ENCODE data around the gene LRP1B.

The LRP1B gene

GRCh38 chr2:140648393-140648792 is 1482.4 kb downstream of the LRP1B start:
- DNase-seq (ENCODE audit: low read depth in 2 of 2, low spot score in 1 of 2), result no peak

GRCh38 chr2:140643761-140644187 is 1487.0 kb downstream of the LRP1B start:
- no peak for DNase-seq (ENCODE audit: low read depth in 2 of 2, low spot score in 1 of 2)

GRCh38 chr2:140641163-140641562 is 1489.7 kb downstream of the LRP1B start:
- DNase-seq (ENCODE audit: low read depth in 2 of 2, low spot score in 1 of 2), result no peak

GRCh38 chr2:140639628-140640027 is 1491.2 kb downstream of the LRP1B start:
- no peak for DNase-seq (ENCODE audit: low read depth in 2 of 2, low spot score in 1 of 2)

GRCh38 chr2:140630557-140630956 is 1500.3 kb downstream of the LRP1B start:
- no peak for DNase-seq (ENCODE audit: low read depth in 2 of 2, low spot score in 1 of 2)

- DNase-seq (ENCODE audit: low read depth in 2 of 2, low spot score in 1 of 2), result no peak
Observed at GRCh38 chr2:140627885-140628284, 1502.9 kb downstream of the LRP1B start.

- no peak for DNase-seq (ENCODE audit: low read depth in 2 of 2, low spot score in 1 of 2)
Observed at GRCh38 chr2:140627136-140627535, 1503.7 kb downstream of the LRP1B start.

GRCh38 chr2:140624200-140624599 is 1506.6 kb downstream of the LRP1B start:
- no peak for DNase-seq (ENCODE audit: low read depth in 2 of 2, low spot score in 1 of 2)

GRCh38 chr2:140621583-140622362 is 1509.0 kb downstream of the LRP1B start:
- DNase-seq (ENCODE audit: low read depth in 2 of 2, low spot score in 1 of 2), result no peak

- DNase-seq (ENCODE audit: low read depth in 2 of 2, low spot score in 1 of 2), result no peak
Observed at GRCh38 chr2:140604788-140605187, 1526.0 kb downstream of the LRP1B start.

- no peak for DNase-seq (ENCODE audit: low read depth in 2 of 2, low spot score in 1 of 2)
Observed at GRCh38 chr2:140604096-140604495, 1526.7 kb downstream of the LRP1B start.

- no peak for DNase-seq (ENCODE audit: low read depth in 2 of 2, low spot score in 1 of 2)
Observed at GRCh38 chr2:140603416-140603815, 1527.4 kb downstream of the LRP1B start.

GRCh38 chr2:140601801-140602200 is 1529.0 kb downstream of the LRP1B start:
- DNase-seq (ENCODE audit: low read depth in 2 of 2, low spot score in 1 of 2), result no peak

GRCh38 chr2:140601342-140601741 is 1529.5 kb downstream of the LRP1B start:
- DNase-seq (ENCODE audit: low read depth in 2 of 2, low spot score in 1 of 2), result no peak

- no peak for DNase-seq (ENCODE audit: low read depth in 2 of 2, low spot score in 1 of 2)
Observed at GRCh38 chr2:140600116-140600515, 1530.7 kb downstream of the LRP1B start.

GRCh38 chr2:140597836-140598235 is 1533.0 kb downstream of the LRP1B start:
- no peak for DNase-seq (ENCODE audit: low read depth in 2 of 2, low spot score in 1 of 2)

GRCh38 chr2:140597205-140597604 is 1533.6 kb downstream of the LRP1B start:
- no peak for DNase-seq (ENCODE audit: low read depth in 2 of 2, low spot score in 1 of 2)

GRCh38 chr2:140596447-140596846 is 1534.4 kb downstream of the LRP1B start:
- DNase-seq (ENCODE audit: low read depth in 2 of 2, low spot score in 1 of 2), result no peak

GRCh38 chr2:140595107-140595506 is 1535.7 kb downstream of the LRP1B start:
- no peak for DNase-seq (ENCODE audit: low read depth in 2 of 2, low spot score in 1 of 2)

- no peak for DNase-seq (ENCODE audit: low read depth in 2 of 2, low spot score in 1 of 2)
Observed at GRCh38 chr2:140593132-140593531, 1537.7 kb downstream of the LRP1B start.

- no peak for DNase-seq (ENCODE audit: low read depth in 2 of 2, low spot score in 1 of 2)
Observed at GRCh38 chr2:140589696-140590095, 1541.1 kb downstream of the LRP1B start.

GRCh38 chr2:140589273-140589672 is 1541.5 kb downstream of the LRP1B start:
- DNase-seq (ENCODE audit: low read depth in 2 of 2, low spot score in 1 of 2), result no peak

- no peak for DNase-seq (ENCODE audit: low read depth in 2 of 2, low spot score in 1 of 2)
Observed at GRCh38 chr2:140586379-140586778, 1544.4 kb downstream of the LRP1B start.

Measured in stimulated activated CD8-positive, alpha-beta memory T cell treated with anti-CD3 and anti-CD28 coated beads, Interleukin-4, amount 100 ng/mL, for 1 hour (primary cell).